Cortex of kidney (tissue), 1 donor: ENCODE data around the gene TOMM20.
"Not testable (repeated sequence)": the region's sequence is repeated elsewhere in the genome, so short reads cannot be mapped to it uniquely, and the experiment has no call there.

Experiments
- DNase-seq: peaks from one replicate; lab custom pipeline; 2025; lab: John Stamatoyannopoulos, UW

The TOMM20 gene

DNA sequence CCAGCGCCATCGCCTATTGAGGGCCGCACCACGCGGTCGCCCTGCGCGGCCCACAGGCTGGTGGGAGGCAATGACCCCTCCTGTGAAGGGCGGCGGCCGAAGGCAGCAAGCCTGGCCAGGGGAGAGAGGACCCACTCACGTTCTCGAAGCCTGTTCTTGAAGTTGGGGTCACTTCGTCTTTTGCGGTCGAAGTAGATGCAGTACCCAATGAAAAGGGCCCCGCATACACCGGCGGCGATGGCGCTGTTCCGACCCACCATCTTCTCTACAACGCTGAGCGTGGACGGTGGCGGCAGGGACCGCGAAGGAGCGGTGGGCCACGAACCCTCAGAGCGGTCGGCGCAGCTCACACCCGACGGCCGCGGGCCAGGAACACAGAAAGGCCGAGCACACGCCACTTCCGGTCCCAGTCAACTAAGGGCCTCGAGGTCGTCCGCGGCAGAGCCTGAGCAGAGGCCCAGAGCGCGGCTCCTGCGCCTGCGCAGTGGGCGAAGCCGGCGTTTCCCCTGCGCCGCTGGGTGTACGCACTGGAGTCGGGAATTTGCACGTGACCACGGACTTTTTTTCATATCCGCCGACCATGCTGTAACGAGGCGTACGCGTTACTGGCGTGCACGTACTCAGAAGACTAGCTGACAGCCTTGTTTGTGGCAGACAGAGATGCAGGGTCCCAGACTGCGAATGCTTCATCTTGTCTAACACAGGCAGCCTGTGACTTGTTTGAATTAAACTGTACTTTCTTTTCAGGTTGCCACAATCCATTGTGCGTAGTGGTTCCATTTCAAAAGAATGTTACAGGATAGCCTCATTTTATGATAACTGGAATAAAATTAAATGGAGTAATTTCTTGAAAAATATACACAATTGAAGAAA, at the start of gene TOMM20:
Gene TOMM20, minus strand, starts transcription at position 382 of the 873 bp plus-strand sequence. Its CDS starts 122 bp downstream, at position 260.
- DNase-seq, result no peak

GRCh38 chr1:235176486-235176885, 47.8 kb upstream of the TOMM20 start:
- DNase-seq, result no peak

- DNase-seq, result no peak
These were observed 41.3 kb upstream of the TOMM20 start for GRCh38 chr1:235169986-235170385.

DNA sequence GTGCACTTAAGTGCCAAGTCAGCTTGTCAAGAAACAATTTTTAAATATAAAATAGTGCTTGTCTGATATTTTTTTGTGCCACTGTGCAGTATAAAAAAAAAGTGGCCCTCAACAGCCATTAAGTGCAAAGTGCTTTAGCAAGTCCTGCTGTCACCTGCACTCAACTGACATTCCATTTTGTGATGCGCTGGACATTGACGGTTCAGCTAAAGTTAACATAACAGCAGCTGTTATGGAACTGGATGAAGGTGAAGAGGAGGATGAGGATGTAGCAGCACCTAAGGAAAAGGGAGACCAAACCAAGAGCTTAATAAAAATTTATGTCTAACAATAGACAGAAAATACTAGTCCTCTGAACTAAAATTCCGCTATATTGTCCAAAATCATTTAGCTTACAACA, 39.7 kb upstream of the TOMM20 start:
- no peak for DNase-seq

DNA sequence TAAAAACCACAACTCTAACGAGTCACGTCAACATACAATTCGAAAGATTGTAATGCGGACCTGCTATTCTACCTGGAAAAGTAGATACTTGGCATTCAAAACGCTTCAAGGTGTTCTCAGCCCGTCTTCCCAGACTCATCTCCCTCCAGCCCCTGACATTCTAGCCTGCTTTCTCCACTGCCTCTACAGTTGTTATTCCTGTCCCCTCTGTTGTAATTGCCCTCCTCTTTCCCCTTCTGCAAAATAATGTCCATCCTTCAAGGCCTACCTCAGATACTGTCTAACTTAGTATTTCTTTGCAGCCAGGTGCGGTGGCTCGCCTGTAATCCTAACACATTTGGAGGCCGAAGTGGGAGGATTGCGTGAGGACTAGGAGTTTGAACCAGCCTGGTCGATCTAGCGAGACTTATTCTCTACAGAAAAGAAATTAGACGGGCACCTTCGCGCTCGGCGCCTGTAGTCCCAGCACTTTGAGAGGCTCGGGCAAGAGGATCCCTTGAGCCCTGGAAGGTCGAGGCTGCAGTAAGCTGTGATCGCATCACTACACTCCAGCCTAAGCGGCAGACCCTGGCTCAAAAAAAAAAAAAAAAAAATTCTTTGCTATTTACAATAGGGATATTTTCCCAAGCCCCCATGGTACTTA, 33.2 kb upstream of the TOMM20 start:
- no peak for DNase-seq

DNA sequence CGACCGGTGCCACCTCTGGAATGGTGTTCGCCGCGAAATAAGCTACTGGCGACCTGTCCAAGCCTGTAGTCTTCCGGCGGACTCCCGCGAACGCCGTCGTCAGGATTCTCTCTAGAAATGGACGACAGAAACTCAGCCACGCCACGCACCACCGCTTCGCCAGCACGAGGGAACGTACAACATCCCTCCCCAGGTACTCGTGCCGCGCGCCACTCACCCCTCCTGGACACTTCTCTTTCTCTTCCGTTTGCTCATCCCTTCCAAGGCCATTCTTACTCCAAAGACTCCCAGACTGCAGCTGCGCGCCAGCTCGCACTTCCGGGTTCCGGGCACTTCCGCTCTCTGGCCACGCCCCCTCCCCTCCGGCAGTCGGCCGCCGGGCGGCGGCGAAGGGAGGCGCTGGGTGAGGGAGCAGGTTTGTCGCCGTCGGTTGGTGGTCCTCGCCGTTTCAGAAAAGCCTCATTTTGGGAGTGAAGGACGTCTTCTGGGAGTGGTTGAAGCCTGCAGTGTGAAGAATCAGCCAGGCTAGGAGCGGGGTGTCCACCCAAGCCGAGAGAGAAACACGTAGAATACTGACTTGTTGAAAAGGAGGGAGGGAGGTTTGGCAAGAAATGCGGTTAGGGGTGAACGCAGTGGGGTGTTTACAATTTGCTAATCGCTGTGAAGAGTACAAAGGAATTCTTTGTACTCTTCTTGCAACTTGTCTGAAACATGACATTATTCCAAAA, 32.5 kb upstream of the TOMM20 start, which contains the start of gene RBM34:
Gene RBM34, minus strand, starts transcription at position 294 of the 728 bp plus-strand sequence. Its CDS starts 24 bp downstream, at position 270.
- peak; percentile 53 for DNase-seq

DNA sequence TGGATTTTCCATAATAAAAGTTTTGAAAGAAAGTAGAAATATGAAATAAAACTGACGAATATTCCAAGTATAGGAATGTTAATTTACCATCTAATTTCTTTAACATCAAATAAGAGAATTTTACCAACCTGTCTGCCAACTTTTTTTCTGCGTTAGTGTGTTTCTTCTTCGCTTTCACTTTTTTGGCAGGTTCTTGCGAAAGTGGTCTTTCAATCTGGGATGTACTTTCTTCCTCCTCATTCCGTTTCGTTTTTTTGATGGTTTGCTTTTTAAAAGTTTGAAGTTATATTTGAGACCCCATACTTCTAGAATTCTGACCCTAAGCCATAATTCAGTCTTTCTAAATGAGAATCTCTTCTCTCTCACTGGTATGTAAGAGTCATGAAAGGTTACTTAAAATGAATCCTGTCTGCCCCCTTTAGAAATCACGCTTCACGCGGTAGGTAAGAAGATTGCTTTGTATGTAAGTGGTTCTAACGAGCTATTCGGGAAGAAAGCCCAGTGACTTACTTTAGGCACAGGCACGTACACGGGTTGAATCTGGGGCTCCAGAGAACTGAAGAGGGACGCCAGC, 31.8 kb upstream of the TOMM20 start:
- no peak for DNase-seq

- not testable (repeated sequence) for DNase-seq
These were observed 31.3 kb upstream of the TOMM20 start for GRCh38 chr1:235159930-235160329.

GRCh38 chr1:235159284-235159683, 30.6 kb upstream of the TOMM20 start:
- DNase-seq, result not testable (repeated sequence)

- DNase-seq, result no peak
These were observed 30.0 kb upstream of the TOMM20 start for GRCh38 chr1:235158680-235159079.

GRCh38 chr1:235157150-235157549, 28.5 kb upstream of the TOMM20 start:
- no peak for DNase-seq

GRCh38 chr1:235156740-235157139, 28.1 kb upstream of the TOMM20 start:
- no peak for DNase-seq

DNA sequence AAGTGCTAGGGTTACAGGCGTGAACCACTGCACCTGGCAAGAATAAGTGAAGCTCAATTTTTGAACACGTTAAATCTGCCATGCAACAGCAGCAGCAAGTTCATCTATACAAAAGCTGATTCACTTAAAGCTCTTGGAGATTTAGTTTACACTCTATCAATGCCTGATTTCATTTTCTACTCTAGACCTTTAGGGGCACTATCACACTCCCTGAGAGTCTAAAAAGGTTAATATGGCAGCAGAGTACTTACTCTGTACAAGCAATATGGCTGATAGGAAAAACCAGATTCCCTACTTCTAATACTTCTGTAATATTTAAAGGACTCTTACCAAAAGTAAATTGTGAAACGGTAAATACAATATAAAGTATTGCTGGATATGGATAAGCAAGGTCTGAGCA, 27.6 kb upstream of the TOMM20 start:
- no peak for DNase-seq

DNA sequence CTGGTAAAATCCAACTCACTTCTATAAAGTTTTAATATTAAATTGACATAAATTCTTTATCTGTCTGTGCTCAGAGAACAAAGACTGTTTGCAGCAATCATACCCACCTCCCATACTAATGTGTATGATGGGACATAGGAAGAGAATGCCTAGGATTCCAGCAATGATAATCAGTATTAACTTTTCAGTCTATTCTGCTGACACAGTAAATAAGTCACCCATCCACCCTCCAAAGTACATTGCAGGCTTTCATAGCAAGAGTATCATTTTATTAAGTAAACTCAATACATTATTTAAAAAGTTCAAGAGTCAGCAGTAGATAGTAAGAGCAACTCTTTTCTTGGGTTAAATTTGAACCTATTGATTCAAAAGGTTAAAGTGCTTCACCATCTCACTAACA, 23.6 kb upstream of the TOMM20 start:
- DNase-seq, result no peak

DNA sequence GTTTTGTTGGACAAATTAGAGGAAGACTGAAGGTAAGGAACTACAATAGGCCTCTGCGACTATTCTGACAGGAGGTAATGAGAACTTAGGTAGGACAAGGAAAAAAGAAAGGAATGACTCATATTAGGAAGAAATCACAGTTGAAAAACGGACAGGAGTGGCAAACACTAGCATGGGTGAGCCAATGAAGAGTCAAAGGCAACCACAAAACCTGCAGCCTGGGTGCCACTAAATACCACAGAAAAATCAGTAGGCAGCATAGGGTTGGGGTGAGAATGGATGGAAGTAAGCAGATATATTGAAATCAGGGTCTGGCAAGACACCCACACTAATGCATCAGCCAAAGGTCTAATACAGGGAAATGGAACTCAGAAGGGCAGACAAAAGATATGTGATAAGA, 22.4 kb upstream of the TOMM20 start:
- DNase-seq, result no peak

GRCh38 chr1:235149824-235150223, 21.2 kb upstream of the TOMM20 start:
- DNase-seq, result no peak

DNA sequence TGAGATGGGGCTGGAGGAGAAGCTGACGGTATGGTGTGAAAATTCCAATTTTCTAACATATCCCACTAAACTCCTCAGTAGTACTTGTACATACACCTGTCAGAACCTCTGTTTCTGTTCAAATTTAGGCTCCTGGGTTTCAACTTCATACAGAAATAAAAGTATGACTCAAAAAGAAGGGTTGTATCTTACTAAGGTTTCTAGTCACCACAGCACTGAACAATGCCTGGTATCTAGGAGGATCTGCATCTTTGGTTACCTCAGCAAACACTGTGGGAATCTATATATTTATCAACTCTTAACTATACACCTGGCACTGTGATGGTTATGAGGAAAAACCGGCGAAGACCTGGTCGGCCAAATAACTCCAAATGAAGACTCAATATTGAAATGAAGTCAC, 18.6 kb upstream of the TOMM20 start:
- DNase-seq, result no peak

DNA sequence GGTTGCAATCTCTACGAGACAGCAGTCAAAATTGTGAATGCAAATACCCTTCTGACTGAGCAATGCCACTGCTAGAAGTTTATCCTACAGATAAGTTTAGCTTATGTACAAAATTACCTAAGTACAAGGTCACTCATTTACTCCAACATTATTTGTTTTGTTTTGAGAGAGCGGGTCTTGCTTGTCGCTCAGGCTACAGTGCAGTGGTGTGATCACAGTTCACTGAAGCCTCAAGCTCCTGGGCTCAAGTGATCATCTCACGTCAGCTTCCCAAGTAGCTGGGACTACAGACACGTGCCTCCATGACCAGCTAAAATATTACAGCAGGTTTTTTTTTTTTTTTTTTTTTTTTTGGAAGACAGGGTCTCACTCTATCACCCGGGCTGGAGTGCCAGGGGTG, 17.0 kb upstream of the TOMM20 start:
- no peak for DNase-seq

DNA sequence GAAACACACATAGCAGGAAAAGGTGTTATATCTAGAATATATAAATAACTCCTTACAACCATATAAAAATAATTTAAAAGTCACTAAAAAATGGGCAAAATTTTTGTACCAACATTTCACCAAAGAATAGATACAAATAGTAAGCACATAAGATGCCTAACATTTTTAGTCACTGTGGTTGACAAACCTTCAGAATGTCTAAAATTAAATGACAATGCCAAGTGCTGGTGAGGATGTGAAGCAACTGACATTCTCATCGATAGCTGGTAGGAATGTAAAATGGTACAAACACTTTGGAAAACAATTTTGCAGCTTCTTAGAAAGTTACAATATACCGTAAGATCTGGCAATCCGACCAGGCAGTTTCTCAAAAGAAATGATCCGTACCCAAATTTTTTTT, 14.4 kb upstream of the TOMM20 start:
- no peak for DNase-seq

DNA sequence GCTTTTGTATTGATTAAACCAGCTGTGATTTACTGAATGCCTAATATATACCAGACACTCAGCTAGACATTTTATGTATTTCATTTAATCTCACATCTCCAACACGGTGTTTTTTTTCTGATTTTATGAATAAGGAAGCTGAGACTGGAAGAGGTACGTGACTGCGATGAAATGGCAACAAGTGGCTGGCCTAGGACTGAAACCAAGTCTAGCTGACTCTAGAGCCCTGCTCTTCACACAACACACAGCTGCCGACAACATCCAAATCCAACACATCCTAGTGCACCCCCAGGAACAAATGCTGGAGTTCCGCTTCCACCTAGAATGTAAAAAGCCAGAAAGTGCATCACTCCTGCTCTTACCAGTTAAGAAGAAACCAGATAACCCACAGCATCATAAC, 10.7 kb upstream of the TOMM20 start:
- no peak for DNase-seq

GRCh38 chr1:235138821-235139220, 10.2 kb upstream of the TOMM20 start:
- DNase-seq, result no peak

DNA sequence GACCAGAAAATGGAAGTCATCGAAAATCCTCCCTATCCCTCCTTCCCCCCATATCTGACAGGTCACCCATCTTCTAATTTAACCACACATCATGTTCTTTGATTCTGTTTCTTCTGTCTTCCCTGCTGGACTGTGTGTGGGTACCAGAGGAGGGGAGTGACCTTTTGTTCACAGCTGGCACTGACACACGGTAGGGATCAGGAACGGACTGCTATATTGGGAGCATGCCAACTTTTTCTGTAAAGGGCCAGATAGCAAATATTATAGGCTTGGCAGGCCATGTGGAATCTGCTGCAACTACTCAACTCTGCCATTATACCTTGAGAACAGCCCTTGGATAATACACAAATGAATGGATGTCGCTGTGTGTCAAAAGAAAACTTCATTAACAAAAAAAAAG, 7.5 kb upstream of the TOMM20 start:
- DNase-seq, result no peak
